ENCODE data around the gene MINDY1. TPM values are rescaled to one million over a fixed set of nuclear protein-coding genes. Genes with fewer than 3 reads are reported as not detected.

MINDY1 gene
- total RNA-seq, 1 donor from 2014 or later = 32.5 TPM

GRCh38 chr1:150957666-150958065 is 49.0 kb downstream of the MINDY1 start:
- H3K4me1 Mint-ChIP-seq (ENCODE audit: low read depth) = peaks cover 2% of the 10 kb centered on the region
- H3K4me3 Mint-ChIP-seq (ENCODE audit: low read depth) = no peak overlapping the region
- no peaks in the 10 kb centered on the region for H3K27me3 Mint-ChIP-seq
- no peak for DNase-seq (ENCODE audit: low spot score, unreplicated experiment)
- peaks cover 44% of the 10 kb centered on the region for H3K36me3 Mint-ChIP-seq (ENCODE audit: insufficient read depth)
- H3K9me3 Mint-ChIP-seq (ENCODE audit: low read depth) = no peaks in the 10 kb centered on the region
- no peak for TF ChIP-seq CTCF (IDR thresholded peaks at IDR 0.05; ENCODE audit: unreplicated experiment)
- H3K27ac Mint-ChIP-seq = no peak overlapping the region

GRCh38 chr1:150955280-150955679 is 51.4 kb downstream of the MINDY1 start:
- no peaks in the 10 kb centered on the region for H3K27me3 Mint-ChIP-seq
- H3K4me1 Mint-ChIP-seq (ENCODE audit: low read depth) = no peaks in the 10 kb centered on the region
- H3K36me3 Mint-ChIP-seq (ENCODE audit: insufficient read depth) = peaks cover 41% of the 10 kb centered on the region
- no peak for DNase-seq (ENCODE audit: low spot score, unreplicated experiment)
- no peak overlapping the region for H3K4me3 Mint-ChIP-seq (ENCODE audit: low read depth)
- H3K27ac Mint-ChIP-seq = no peak overlapping the region
- no peaks in the 10 kb centered on the region for H3K9me3 Mint-ChIP-seq (ENCODE audit: low read depth)
- TF ChIP-seq CTCF (IDR thresholded peaks at IDR 0.05; ENCODE audit: unreplicated experiment) = no peak

- Mint-ChIP-seq H3K9me3 (ENCODE audit: low read depth) (no peaks in the 10 kb centered on the region), H3K36me3 (ENCODE audit: insufficient read depth) (peaks cover 41% of the 10 kb centered on the region), H3K27me3 (no peaks in the 10 kb centered on the region), H3K4me3 (ENCODE audit: low read depth) (no peak overlapping the region), H3K27ac (peak overlapping the region; percentile 43), H3K4me1 (ENCODE audit: low read depth) (no peaks in the 10 kb centered on the region)
- no peak for TF ChIP-seq CTCF (IDR thresholded peaks at IDR 0.05; ENCODE audit: unreplicated experiment)
- no peak for DNase-seq (ENCODE audit: low spot score, unreplicated experiment)
Measured at GRCh38 chr1:150954708-150955107, 52.0 kb downstream of the MINDY1 start.

Other genes with a start within 250 kb of the MINDY1 start
- gene CTSS, start 241.1 kb downstream of the MINDY1 start, total RNA-seq = 0.13 and 0.17 TPM in 2 replicates
- gene CTSK, start 198.6 kb downstream of the MINDY1 start, total RNA-seq = 6.6 and 7.4 TPM in 2 replicates
- gene ARNT, start 130.3 kb downstream of the MINDY1 start, total RNA-seq = 39.0 and 40.9 TPM in 2 replicates
- not detected in 2 replicates for gene CTXND2, start 119.8 kb downstream of the MINDY1 start, total RNA-seq
- gene SETDB1, start 80.5 kb downstream of the MINDY1 start, total RNA-seq = 110 TPM in 2 replicates
- 187 and 203 TPM in 2 replicates for gene CERS2, start 32.1 kb downstream of the MINDY1 start, total RNA-seq
- 3.5 TPM in 2 replicates for gene ANXA9, start 24.6 kb downstream of the MINDY1 start, total RNA-seq
- gene PRUNE1, start 1.5 kb upstream of the MINDY1 start, total RNA-seq = 23.8 and 24.4 TPM in 2 replicates
- 0.91 and 0.93 TPM in 2 replicates for gene BNIPL, start 29.7 kb upstream of the MINDY1 start, total RNA-seq
- 4.5 and 7.0 TPM in 2 replicates for gene C1orf56, start 40.8 kb upstream of the MINDY1 start, total RNA-seq
- 101 and 105 TPM in 2 replicates for gene CDC42SE1, start 52.7 kb upstream of the MINDY1 start, total RNA-seq
- 29.5 and 30.0 TPM in 2 replicates for gene MLLT11, start 53.5 kb upstream of the MINDY1 start, total RNA-seq
- gene GABPB2, start 63.9 kb upstream of the MINDY1 start, total RNA-seq = 12.4 and 12.7 TPM in 2 replicates
- gene SEMA6C, start 139.7 kb upstream of the MINDY1 start, total RNA-seq = 31.5 and 34.0 TPM in 2 replicates
- not detected in 2 replicates for gene TNFAIP8L2, start 149.7 kb upstream of the MINDY1 start, total RNA-seq
- gene LYSMD1, start 159.0 kb upstream of the MINDY1 start, total RNA-seq = 12.8 and 14.0 TPM in 2 replicates
- 47.1 and 52.0 TPM in 2 replicates for gene SCNM1, start 159.2 kb upstream of the MINDY1 start, total RNA-seq
- gene TMOD4, start 169.1 kb upstream of the MINDY1 start, total RNA-seq = 1.5 and 2.0 TPM in 2 replicates
- 110 and 119 TPM in 2 replicates for gene VPS72, start 183.3 kb upstream of the MINDY1 start, total RNA-seq
- gene PIP5K1A, start 191.7 kb upstream of the MINDY1 start, total RNA-seq = 84.0 and 95.5 TPM in 2 replicates
- 163 and 177 TPM in 2 replicates for gene PSMD4, start 247.8 kb upstream of the MINDY1 start, total RNA-seq

Data from progenitor cell of endocrine pancreas (in vitro differentiated cells).